WTC11 (cell line): ENCODE measurements around the gene CENPM. TPM values are rescaled to one million over a fixed set of nuclear protein-coding genes. Genes with fewer than 3 reads are reported as not detected.
A peak's percentile ranks its signal among the peaks of the same experiment; 100 is the strongest.

Source experiments
- ATAC-seq: fragments of 200-7000 bp; cut with Tn5 transposase; 2 replicates; pipeline ENCODE4 v1.10.0; 2021; ENCODE audit warnings: mild to moderate bottlenecking, moderate library complexity
- CTCF ChIA-PET: fragments of 300-600 bp; sonication (Branson Sonifier 250); formaldehyde crosslinking; loops from one replicate; lab custom pipeline; 2021; ENCODE audit warnings: antibody characterized with exemption; lab: Charles Lee
- POLR2A ChIA-PET: fragments of 350-600 bp; sonication (Branson Sonifier 250); formaldehyde crosslinking; loops from one replicate; lab custom pipeline; 2021; ENCODE audit warnings: antibody characterized with exemption; lab: Charles Lee
- DNase-seq: peaks from one replicate; pipeline ENCODE4 v3.0.0; 2021; ENCODE audit warnings: low spot score
- H3K27ac Mint-ChIP-seq: 2 replicates; pipeline ENCODE4 v1.8.0; 2021; ENCODE audit warnings: mixed read lengths
- H3K27me3 Mint-ChIP-seq: 2 replicates; pipeline ENCODE4 v1.8.0; 2021; ENCODE audit warnings: low read depth, mild to moderate bottlenecking, moderate library complexity, mixed read lengths
- H3K36me3 Mint-ChIP-seq: 2 replicates; pipeline ENCODE4 v1.8.0; 2021; ENCODE audit warnings: mixed read lengths
- H3K4me1 Mint-ChIP-seq: 2 replicates; pipeline ENCODE4 v1.8.0; 2022; ENCODE audit warnings: mixed read lengths
- H3K4me3 Mint-ChIP-seq: 2 replicates; pipeline ENCODE4 v1.8.0; 2021; ENCODE audit warnings: mild to moderate bottlenecking, moderate library complexity, mixed read lengths
- H3K9me3 Mint-ChIP-seq: 2 replicates; pipeline ENCODE4 v1.8.0; 2021; ENCODE audit warnings: mixed read lengths
- ARID4B ChIP-seq: sonication (generic); formaldehyde crosslinking; IDR thresholded peaks from 2 replicates; pipeline ENCODE4 v1.8.0; 2023; ENCODE audit warnings: missing genetic modification reagents, mild to moderate bottlenecking, borderline replicate concordance
- ATF1 ChIP-seq: sonication (generic); formaldehyde crosslinking; IDR thresholded peaks from 2 replicates; pipeline ENCODE4 v1.8.1; 2023; ENCODE audit warnings: mild to moderate bottlenecking, moderate library complexity, missing genetic modification reagents
- CREB1 ChIP-seq: sonication (generic); formaldehyde crosslinking; IDR thresholded peaks from 2 replicates; pipeline ENCODE4 v1.8.0; 2023; ENCODE audit warnings: mild to moderate bottlenecking, missing genetic modification reagents
- FOXP4 ChIP-seq: sonication (generic); formaldehyde crosslinking; IDR thresholded peaks from 2 replicates; pipeline ENCODE4 v1.8.0; 2022; ENCODE audit warnings: mild to moderate bottlenecking, missing genetic modification reagents
- JAZF1 ChIP-seq: fragments of 250-450 bp; sonication (Bioruptor Pico); IDR thresholded peaks from 2 replicates; pipeline ENCODE4 v1.9.0; 2021; ENCODE audit warnings: moderate library complexity, mild to moderate bottlenecking, inconsistent platforms
- MAX ChIP-seq: sonication (generic); formaldehyde crosslinking; IDR thresholded peaks from 2 replicates; pipeline ENCODE4 v1.8.0; 2022; ENCODE audit warnings: mild to moderate bottlenecking, missing genetic modification reagents
- NR2C2 ChIP-seq: sonication (generic); formaldehyde crosslinking; IDR thresholded peaks from 2 replicates; pipeline ENCODE4 v1.8.0; 2022; ENCODE audit warnings: mild to moderate bottlenecking, missing genetic modification reagents
- OVOL2 ChIP-seq: fragments of 250-450 bp; sonication (Bioruptor Pico); IDR thresholded peaks from 2 replicates; pipeline ENCODE4 v1.9.0; 2021; ENCODE audit warnings: mild to moderate bottlenecking, borderline replicate concordance
- SOX15 ChIP-seq: fragments of 250-450 bp; sonication (Bioruptor Pico); IDR thresholded peaks from 2 replicates; pipeline ENCODE4 v1.9.0; 2021; ENCODE audit warnings: mild to moderate bottlenecking
- TCF7 ChIP-seq: sonication (generic); formaldehyde crosslinking; IDR thresholded peaks from 2 replicates; pipeline ENCODE4 v1.8.0; 2022; ENCODE audit warnings: mild to moderate bottlenecking, low read depth, missing genetic modification reagents, moderate library complexity
- ZBTB21 ChIP-seq: sonication (generic); formaldehyde crosslinking; IDR thresholded peaks from 2 replicates; pipeline ENCODE4 v1.8.1; 2023; ENCODE audit warnings: mild to moderate bottlenecking, missing genetic modification reagents, borderline replicate concordance
- ZNF138 ChIP-seq: sonication (generic); formaldehyde crosslinking; conservative IDR thresholded peaks from 2 replicates; pipeline ENCODE4 v1.8.1; 2022; ENCODE audit warnings: mild to moderate bottlenecking, moderate library complexity, missing genetic modification reagents
- ZNF263 ChIP-seq: sonication (generic); formaldehyde crosslinking; IDR thresholded peaks from 2 replicates; pipeline ENCODE4 v1.8.1; 2022; ENCODE audit warnings: low read depth, mild to moderate bottlenecking, moderate library complexity, missing genetic modification reagents
- ZNF425 ChIP-seq: fragments of 250-450 bp; sonication (Bioruptor Pico); conservative IDR thresholded peaks from 2 replicates; pipeline ENCODE4 v1.9.0; 2021; ENCODE audit warnings: mild to moderate bottlenecking
- ZSCAN18 ChIP-seq: fragments of 250-450 bp; sonication (Bioruptor Pico); IDR thresholded peaks from 2 replicates; pipeline ENCODE4 v2.1.2; 2022; ENCODE audit warnings: mild to moderate bottlenecking, moderate library complexity
- total RNA-seq: library from RNA; stranded (reverse); gene quantifications from 3 replicates; pipeline ENCODE4 v1.2.3, GENCODE V29; 2021
- TF ChIP-seq, protein P1 (sequence below): sonication (generic); formaldehyde crosslinking; IDR thresholded peaks from 2 replicates; pipeline ENCODE4 v1.8.0; 2022; ENCODE audit warnings: missing genetic modification reagents
- TF ChIP-seq, protein P2 (sequence below): sonication (generic); formaldehyde crosslinking; IDR thresholded peaks from 2 replicates; pipeline ENCODE4 v1.8.1; 2022; ENCODE audit warnings: mild to moderate bottlenecking, moderate library complexity, missing genetic modification reagents
- TF ChIP-seq, protein P3 (sequence below): fragments of 250-450 bp; sonication (Bioruptor Pico); IDR thresholded peaks from 2 replicates; pipeline ENCODE4 v1.8.0; 2021; ENCODE audit warnings: mild to moderate bottlenecking

CENPM gene
- total RNA-seq, 1 experiment from 2014 or later: 40.3 TPM

GRCh38 chr22:41968601-41969000 is 21.6 kb upstream of the CENPM start:
- TF ChIP-seq ZNF425 (no peak), NR2C2 (CRISPR knock-in tag) (no peak), SOX15 (CRISPR knock-in tag) (no peak), FOXP4 (no peak), OVOL2 (no peak), ZNF263 (CRISPR knock-in tag) (no peak), CREB1 (CRISPR knock-in tag) (no peak), TCF7 (CRISPR knock-in tag) (no peak), ZBTB21 (no peak), ZNF138 (CRISPR knock-in tag) (no peak), MAX (CRISPR knock-in tag) (no peak)
- TF ChIP-seq, protein P1, sequence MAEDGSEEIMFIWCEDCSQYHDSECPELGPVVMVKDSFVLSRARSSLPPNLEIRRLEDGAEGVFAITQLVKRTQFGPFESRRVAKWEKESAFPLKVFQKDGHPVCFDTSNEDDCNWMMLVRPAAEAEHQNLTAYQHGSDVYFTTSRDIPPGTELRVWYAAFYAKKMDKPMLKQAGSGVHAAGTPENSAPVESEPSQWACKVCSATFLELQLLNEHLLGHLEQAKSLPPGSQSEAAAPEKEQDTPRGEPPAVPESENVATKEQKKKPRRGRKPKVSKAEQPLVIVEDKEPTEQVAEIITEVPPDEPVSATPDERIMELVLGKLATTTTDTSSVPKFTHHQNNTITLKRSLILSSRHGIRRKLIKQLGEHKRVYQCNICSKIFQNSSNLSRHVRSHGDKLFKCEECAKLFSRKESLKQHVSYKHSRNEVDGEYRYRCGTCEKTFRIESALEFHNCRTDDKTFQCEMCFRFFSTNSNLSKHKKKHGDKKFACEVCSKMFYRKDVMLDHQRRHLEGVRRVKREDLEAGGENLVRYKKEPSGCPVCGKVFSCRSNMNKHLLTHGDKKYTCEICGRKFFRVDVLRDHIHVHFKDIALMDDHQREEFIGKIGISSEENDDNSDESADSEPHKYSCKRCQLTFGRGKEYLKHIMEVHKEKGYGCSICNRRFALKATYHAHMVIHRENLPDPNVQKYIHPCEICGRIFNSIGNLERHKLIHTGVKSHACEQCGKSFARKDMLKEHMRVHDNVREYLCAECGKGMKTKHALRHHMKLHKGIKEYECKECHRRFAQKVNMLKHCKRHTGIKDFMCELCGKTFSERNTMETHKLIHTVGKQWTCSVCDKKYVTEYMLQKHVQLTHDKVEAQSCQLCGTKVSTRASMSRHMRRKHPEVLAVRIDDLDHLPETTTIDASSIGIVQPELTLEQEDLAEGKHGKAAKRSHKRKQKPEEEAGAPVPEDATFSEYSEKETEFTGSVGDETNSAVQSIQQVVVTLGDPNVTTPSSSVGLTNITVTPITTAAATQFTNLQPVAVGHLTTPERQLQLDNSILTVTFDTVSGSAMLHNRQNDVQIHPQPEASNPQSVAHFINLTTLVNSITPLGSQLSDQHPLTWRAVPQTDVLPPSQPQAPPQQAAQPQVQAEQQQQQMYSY (CRISPR knock-in tag): no peak
- POLR2A ChIA-PET: interaction anchor here (1.3 kb wide), 1 partner anchor 122 kb away, joined by 4 read pairs; the partner anchor contains the start of gene NDUFA6
- DNase-seq: no peak
- no peak overlapping the region for H3K4me3 Mint-ChIP-seq
- H3K27me3 Mint-ChIP-seq: peaks cover 36% of the 10 kb centered on the region
- ATAC-seq: no peak
- peaks cover 15% of the 10 kb centered on the region for H3K4me1 Mint-ChIP-seq
- CTCF ChIA-PET: interaction anchor here (1.0 to 10.1 kb wide), 6 partner anchors 11 to 272 kb away, joined by 4 to 78 read pairs (median 10); partner anchors contain the start of genes CENPM and NDUFA6
- H3K27ac Mint-ChIP-seq: no peak overlapping the region
- H3K36me3 Mint-ChIP-seq: peaks cover 3% of the 10 kb centered on the region
- peaks cover 6% of the 10 kb centered on the region for H3K9me3 Mint-ChIP-seq

DNA sequence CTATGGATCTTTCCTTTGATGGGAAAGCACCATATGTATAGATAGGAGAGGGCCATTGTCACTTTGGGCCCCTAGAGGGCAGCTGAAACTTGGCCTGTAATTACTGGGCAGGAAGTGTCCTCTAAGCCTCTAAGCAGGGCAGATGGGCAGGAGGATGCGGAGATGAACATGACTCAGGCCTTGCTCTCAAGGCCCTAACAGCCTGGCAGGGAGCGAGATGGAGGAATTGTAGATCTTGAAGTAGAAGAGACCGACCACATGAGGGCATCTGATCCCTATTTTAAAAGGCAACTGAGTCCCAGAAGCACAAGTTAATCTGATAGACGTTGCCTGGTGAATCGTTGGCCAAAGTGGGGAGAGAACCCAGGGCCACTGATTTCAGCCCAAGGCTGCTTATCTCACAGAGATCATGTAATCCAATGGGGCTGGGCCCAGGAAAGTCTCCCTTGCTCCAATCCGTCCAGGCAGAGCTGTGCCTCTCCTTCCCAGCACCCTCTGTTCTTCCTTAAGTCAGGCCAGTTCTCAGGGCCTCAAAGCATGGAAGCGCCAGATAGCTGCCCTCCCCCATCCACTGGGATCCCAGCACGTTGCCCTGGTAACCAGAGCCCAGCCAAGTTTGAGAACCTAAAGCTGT is 19.8 kb upstream of the CENPM start:
- no peak overlapping the region for H3K4me3 Mint-ChIP-seq
- POLR2A ChIA-PET: no interaction called here
- TF ChIP-seq ZSCAN18 (CRISPR knock-in tag): no peak
- no peak for TF ChIP-seq ARID4B (CRISPR knock-in tag)
- TF ChIP-seq, protein P2, sequence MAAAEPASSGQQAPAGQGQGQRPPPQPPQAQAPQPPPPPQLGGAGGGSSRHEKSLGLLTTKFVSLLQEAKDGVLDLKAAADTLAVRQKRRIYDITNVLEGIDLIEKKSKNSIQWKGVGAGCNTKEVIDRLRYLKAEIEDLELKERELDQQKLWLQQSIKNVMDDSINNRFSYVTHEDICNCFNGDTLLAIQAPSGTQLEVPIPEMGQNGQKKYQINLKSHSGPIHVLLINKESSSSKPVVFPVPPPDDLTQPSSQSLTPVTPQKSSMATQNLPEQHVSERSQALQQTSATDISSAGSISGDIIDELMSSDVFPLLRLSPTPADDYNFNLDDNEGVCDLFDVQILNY (CRISPR knock-in tag): no peak
- no peak for TF ChIP-seq ATF1 (CRISPR knock-in tag)
- no peak for TF ChIP-seq JAZF1 (CRISPR knock-in tag)
- TF ChIP-seq, protein P3, sequence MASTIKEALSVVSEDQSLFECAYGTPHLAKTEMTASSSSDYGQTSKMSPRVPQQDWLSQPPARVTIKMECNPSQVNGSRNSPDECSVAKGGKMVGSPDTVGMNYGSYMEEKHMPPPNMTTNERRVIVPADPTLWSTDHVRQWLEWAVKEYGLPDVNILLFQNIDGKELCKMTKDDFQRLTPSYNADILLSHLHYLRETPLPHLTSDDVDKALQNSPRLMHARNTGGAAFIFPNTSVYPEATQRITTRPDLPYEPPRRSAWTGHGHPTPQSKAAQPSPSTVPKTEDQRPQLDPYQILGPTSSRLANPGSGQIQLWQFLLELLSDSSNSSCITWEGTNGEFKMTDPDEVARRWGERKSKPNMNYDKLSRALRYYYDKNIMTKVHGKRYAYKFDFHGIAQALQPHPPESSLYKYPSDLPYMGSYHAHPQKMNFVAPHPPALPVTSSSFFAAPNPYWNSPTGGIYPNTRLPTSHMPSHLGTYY (CRISPR knock-in tag): no peak

More for the DNA sequence above, 19.8 kb upstream of the CENPM start:
- Mint-ChIP-seq H3K27ac (0 out of 2 replicates have a peak overlapping the region, but pooled peaks have one; percentile 9), H3K9me3 (peaks cover 6% of the 10 kb centered on the region), H3K27me3 (peaks cover 29% of the 10 kb centered on the region), H3K4me1 (peaks cover 18% of the 10 kb centered on the region), H3K36me3 (peaks cover 3% of the 10 kb centered on the region)
- peak; percentile 40 for DNase-seq
- CTCF ChIA-PET: interaction anchor here (0.6 to 10.1 kb wide), 16 partner anchors 9 to 477 kb away, joined by 3 to 78 read pairs (median 5); partner anchors contain the start of genes CENPM, NAGA, NDUFA6 and SMDT1
- ATAC-seq: peak; percentile 80
